Activated CD8-positive, alpha-beta memory T cell treated with anti-CD3 and anti-CD28 coated beads for 36 hours (primary cell): Measurements from ENCODE around the gene TMEM151A. TPM values are rescaled to one million over a fixed set of nuclear protein-coding genes. Genes with fewer than 3 reads are reported as not detected.
"Not testable (repeated sequence)": the region's sequence is repeated elsewhere in the genome, so short reads cannot be mapped to it uniquely, and the experiment has no call there.

Source experiments
- CTCF ChIA-PET: fragments of 350-600 bp; sonication (Branson Sonifier 250); formaldehyde crosslinking; loops from one replicate; lab custom pipeline; 2021; ENCODE audit warnings: antibody characterized with exemption; lab: Charles Lee
- POLR2A ChIA-PET: fragments of 350-600 bp; sonication (Branson Sonifier 250); formaldehyde crosslinking; loops from one replicate; lab custom pipeline; 2021; ENCODE audit warnings: antibody characterized with exemption; lab: Charles Lee
- total RNA-seq, 2 experiments: library from RNA; stranded (reverse); gene quantifications; one replicate each; pipeline ENCODE4 v1.2.3, GENCODE V29; 2021

Gene TMEM151A
- total RNA-seq, 2 experiments from 2014 or later, result not detected

DNA sequence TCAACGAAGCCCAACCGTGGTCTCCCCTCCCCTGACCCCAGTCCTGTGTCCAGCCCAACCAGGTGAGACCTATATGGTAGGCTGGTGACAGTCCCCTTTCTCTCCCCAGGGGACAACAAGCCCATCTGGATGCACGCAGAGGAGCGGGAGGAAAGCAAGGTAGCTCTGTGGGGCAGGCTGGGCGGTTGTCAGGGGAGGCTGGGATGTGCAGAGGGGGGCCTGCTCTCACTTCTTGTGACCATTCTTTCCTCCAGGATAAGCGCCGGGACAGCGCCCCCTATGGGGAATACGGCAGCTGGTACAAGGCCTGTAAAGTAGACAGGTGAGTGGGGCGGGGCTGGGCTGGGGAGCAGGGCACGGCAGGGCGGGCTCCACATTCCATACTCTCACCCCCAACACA is 26.8 kb upstream of the TMEM151A start:
- POLR2A ChIA-PET, result no interaction called here
- CTCF ChIA-PET, result interaction anchor here (2.6 kb wide), 1 partner anchor 43 kb away, joined by 9 read pairs; no protein-coding TSS in a partner anchor

DNA sequence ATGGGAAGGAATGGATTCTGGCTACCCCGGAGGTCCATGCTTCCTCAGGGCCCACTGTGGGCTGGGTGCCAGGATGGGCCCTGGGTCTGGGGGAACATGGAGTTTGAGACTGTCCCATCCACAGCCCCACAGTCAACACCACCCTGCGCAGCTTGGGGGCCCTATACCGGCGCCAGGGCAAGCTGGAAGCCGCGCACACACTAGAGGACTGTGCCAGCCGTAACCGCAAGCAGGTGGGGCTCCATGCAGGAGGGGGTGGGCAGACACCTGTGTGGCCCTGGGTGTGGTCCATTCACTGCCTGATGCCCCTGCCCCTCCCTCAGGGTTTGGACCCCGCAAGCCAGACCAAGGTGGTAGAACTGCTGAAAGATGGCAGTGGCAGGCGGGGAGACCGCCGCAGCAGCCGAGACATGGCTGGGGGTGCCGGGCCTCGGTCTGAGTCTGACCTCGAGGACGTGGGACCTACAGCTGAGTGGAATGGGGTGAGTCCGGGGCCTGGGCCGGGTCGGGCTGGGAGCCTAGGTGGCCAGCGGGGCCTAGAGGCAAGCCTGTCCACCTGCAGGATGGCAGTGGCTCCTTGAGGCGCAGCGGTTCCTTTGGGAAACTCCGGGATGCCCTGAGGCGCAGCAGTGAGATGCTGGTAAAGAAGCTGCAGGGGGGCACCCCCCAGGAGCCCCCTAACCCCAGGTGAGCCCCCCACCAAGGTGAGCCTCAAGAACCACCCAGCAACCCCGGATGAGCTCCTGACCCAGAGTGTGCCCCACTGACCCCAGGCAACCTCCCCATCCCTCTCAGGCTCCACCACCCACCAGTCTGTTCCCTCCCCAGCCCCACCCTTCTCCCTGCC is 25.9 kb upstream of the TMEM151A start:
- ChIA-PET POLR2A (no interaction called here), CTCF (interaction anchor here (0.6 to 2.6 kb wide), 2 partner anchors 44 to 221 kb away, joined by 3 to 9 read pairs; no protein-coding TSS in a partner anchor)

DNA sequence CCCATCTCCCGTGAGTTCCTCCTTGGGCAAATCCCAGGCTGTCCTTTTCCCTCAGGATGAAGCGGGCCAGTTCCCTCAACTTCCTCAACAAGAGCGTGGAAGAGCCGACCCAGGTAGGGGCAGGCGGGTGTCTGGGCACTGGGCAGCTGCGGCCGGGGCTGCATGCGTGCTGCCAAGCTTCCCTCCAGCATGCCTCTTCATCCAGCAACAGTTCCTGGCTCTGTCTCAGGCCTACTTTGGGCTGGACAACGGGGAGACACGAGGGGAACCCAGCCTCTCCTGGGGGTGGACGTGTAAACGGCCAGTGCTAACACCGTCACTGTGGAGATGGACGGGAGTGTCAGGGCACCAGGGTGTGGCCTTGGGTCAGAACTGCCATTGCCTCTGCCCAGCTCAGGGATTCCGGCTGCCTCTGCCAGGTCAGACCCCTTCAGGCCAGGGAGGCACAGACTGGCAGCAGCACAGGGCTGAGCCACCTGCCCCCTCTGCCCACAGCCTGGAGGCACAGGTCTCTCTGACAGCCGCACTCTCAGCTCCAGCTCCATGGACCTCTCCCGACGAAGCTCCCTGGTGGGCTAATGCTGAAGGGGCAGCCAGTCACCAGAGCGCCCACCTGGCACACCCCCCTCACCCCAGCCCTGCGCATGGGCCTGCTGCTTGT is 25.2 kb upstream of the TMEM151A start:
- ChIA-PET CTCF (interaction anchor here (0.6 to 2.6 kb wide), 5 partner anchors 16 to 222 kb away, joined by 3 to 9 read pairs (median 3); partner anchors contain the start of gene MRPL11), POLR2A (no interaction called here)

DNA sequence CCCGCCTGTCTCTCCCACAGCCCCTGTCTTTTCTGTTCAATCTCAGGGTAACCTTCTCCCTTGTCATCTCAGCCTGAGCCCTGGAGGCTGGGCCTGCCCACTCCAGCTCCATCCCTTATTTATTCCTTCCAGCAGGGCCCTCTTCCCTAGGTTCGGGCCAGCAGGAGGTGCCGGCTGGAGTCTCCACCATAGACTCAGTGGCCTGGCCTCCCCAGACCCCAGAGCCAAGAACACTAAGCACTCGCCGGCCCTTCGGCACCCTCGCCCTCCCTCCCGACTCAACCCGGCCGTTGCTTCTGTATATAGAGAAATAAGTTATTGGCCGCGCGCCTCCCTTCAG is 24.7 kb upstream of the TMEM151A start:
- ChIA-PET POLR2A (interaction anchor here (1.2 to 1.3 kb wide), 2 partner anchors 22 to 46 kb away, joined by 5 to 8 read pairs; partner anchors contain the start of gene YIF1A), CTCF (interaction anchor here (1.4 to 1.5 kb wide), 3 partner anchors 15 to 172 kb away, joined by 3 to 4 read pairs (median 3); partner anchors contain the start of gene MRPL11)

DNA sequence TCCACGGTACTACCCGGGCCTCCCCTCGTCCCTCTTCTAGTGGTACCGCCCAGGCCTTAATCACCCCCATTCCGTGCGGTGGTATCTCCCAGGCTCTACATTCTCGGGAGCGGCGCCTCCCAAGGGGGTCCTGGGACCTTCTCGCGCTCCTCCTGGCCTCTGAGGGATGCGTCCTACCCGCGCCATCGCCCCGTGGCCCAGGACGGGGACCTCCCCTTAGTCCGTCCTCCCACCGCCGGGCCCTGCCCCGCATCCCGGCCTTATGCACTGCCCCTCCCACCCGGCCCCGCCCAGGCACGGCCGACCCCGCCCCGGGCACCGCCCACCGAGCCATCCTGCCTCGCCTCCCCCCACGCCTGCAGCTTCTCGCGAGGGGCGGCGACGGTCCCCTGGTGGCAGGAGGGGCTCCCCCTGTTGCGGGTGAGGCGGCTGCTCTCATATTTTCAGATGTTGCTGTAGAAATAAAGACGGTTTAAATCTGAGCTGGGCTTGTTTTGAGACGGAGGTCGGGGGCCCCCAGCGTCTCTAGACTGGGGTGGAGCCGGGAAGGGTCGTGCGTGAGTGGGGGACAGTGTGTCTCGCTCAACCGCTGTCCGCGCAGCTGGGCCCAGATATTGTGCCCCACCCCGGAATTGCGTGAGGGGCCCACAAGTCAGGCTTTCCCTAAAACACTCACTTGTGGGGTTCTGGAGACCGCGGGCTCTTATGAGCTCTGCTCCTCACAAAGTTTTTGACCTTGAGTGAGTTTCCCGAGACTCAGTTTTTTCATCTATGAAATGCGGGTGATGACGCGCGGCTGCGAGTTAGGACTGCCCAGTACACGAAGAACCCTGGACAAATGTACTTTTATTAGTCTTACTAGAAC is 24.1 kb upstream of the TMEM151A start:
- POLR2A ChIA-PET, result interaction anchor here (1.2 to 1.3 kb wide), 2 partner anchors 21 to 45 kb away, joined by 5 to 8 read pairs; partner anchors contain the start of gene YIF1A
- CTCF ChIA-PET, result interaction anchor here (0.8 to 1.5 kb wide), 7 partner anchors 13 to 171 kb away, joined by 3 to 4 read pairs (median 3); partner anchors contain the start of genes MRPL11 and YIF1A

DNA sequence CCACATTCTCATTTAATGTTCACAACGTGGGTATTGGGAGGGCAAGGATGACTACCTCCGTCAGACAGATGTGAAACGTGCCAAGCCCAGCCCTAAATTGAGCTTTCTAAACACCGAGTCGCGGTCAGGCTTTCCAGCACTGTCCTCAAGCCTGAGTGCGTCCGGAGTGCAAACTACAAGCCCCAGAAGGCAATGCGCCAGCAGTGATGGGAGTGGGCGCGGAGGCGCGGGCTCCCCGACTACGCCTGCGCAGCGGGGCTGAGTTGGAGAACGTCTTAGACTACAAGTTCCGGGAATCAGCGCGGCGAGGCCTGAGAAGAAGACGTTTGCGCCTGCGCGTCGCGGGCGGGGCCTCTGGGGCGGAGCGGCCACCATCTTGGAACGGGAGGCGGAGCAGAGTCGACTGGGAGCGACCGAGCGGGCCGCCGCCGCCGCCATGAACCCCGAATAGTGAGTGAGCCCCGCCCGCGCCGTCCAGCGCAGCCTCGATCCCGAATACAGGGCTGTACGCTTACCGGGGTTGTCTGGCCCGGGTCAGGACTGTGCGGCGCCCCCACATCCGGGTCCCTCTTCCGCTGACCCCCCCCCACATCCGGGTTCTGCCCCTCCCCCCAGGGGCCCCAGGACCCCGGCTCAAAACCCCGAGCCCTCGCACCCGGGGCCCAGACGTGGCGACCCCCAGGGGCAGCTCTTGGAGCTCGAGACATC is 23.3 kb upstream of the TMEM151A start, which contains the start of gene RAB1B:
Gene RAB1B, plus strand, starts transcription at position 396 of the 708 bp plus-strand sequence. Its CDS starts 41 bp downstream, at position 437.
- CTCF ChIA-PET, result interaction anchor here (0.8 to 1.5 kb wide), 6 partner anchors 12 to 170 kb away, joined by 3 to 4 read pairs (median 3); partner anchors contain the start of genes MRPL11 and YIF1A
- POLR2A ChIA-PET, result interaction anchor here (0.6 to 1.3 kb wide), 3 partner anchors 21 to 133 kb away, joined by 5 to 8 read pairs (median 8); partner anchors contain the start of gene YIF1A

DNA sequence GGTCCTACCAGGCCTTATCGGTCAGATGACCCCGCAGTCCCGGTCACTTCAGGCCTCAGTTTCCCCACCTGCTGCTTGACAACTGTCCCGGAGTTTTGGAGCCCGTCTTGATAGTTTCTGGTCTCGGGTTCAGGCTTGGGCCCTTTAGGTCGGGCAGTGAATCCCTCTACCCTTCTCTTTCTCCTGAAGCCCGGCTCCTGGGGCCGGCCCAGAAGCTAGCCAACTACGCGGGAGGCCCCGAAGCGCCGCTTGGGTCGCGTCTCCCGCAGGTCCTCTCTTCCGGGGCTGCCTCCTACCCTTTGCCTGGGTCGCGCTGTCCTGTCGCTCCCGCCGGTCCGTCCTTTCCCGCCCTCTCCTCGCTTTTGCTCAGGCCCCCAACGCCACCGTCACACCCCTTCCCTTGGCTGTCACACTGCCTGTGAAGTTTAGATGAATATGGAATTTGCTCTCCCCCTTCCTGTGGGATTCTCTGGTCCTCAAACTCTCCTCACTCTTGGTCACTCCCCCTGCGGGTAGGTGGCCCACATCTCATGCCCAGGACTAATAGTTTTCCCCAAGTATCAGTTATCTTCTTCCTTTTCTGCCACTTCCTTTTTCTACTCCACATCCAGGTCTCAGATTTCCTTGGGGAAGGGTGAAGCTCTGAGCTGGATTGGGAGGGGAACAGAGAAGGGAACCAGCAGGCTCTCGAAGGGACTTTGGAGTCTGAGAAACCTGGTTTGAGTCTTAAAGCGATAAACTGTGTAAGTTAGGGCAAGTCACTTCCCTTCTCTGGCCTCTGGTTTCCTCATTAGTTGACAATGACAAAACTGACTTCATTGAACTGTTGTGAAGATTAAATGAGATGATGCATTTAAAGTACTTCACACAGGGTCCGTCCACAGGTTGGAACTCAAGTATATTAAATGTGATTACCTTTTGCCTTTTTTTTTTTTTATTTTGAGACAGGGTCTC is 22.5 kb upstream of the TMEM151A start:
- POLR2A ChIA-PET, result interaction anchor here (0.6 kb wide), 1 partner anchor 133 kb away, joined by 8 read pairs; no protein-coding TSS in a partner anchor
- CTCF ChIA-PET, result interaction anchor here (0.8 to 1.5 kb wide), 3 partner anchors 13 to 47 kb away, joined by 3 to 4 read pairs (median 3); partner anchors contain the start of gene YIF1A

DNA sequence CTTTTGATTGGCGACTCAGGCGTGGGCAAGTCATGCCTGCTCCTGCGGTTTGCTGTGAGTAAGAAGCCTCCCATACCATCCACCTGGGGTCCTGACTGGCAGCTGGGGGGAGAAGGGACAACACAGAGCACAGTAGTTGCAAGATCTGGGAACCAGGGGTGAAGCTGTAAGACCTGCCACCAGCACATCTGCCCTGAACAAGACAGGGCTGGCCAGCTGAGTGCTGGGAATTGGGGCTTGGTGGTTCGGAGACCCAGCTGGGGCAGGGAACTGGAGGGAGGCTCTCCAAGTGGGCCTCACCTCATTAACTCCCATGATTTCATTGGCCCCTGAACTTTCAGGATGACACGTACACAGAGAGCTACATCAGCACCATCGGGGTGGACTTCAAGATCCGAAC is 19.9 kb upstream of the TMEM151A start:
- ChIA-PET POLR2A (interaction anchor here (0.6 to 1.1 kb wide), 2 partner anchors 9 to 13 kb away, joined by 3 to 4 read pairs; no protein-coding TSS in a partner anchor), CTCF (interaction anchor here (0.7 to 3.8 kb wide), 3 partner anchors 10 to 222 kb away, joined by 3 to 24 read pairs (median 6); partner anchors contain the start of gene YIF1A)

DNA sequence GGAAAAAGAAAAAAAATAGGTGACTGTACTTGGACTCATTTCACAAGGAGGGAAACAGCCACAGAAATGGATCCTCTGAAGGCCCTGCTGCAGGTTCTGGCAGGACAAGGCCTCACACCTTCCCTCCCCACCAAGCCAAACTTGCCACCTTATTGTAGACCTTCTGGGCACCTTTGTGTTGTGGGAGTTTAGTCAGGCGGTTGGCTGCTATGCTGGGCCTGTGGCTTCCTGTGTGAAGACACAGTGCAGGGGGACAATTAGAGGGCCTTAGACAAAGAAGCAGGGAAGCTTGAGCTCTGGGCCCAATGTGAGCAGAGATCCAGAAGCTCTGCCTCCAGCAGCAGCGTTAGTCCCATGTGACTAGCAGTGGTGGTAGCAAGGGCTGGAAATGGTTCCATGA is 19.1 kb upstream of the TMEM151A start:
- CTCF ChIA-PET, result interaction anchor here (0.8 to 3.8 kb wide), 2 partner anchors 9 to 49 kb away, joined by 3 to 24 read pairs; no protein-coding TSS in a partner anchor
- POLR2A ChIA-PET, result interaction anchor here (0.6 to 1.1 kb wide), 2 partner anchors 8 to 188 kb away, joined by 3 read pairs; no protein-coding TSS in a partner anchor

DNA sequence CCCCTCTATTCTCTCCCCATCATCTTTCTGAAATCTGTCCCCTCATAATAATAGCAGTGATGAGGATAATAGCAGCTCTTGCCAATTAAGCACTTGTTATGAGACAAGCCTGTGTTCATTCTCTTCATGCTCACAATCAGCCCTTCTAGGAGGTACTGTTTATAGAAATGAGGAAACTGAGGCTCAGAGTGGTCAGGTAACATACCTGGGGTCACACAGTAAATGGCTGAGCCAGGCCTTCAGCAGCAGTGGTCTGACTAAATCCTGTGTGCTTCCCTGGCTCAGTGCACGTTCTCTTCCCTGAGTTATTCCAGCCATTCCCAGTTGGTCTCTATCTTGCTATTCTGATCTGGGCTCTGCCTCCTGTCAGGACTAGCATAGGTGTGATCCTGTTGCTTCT is 17.5 kb upstream of the TMEM151A start:
- POLR2A ChIA-PET, result no interaction called here

DNA sequence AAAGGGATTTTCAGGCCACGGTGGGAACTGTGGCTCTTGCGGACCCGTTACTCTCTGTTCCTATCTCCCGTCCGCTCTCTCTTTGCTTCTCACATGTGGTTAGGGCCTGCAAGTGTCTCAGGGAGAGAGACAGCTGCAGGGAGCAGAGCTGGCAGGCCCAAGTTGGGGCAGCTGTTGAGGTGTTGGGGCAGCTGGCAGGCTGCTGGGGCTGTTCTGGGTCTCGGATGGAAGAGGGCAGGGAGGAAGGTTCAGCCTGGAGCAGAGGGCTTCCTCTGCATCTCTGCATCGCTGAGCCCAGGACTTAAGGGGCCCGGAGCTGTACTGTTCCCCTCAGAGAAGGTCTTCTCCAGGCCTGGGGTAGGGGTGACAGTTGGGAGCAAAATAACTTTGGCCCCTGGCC is 16.3 kb upstream of the TMEM151A start:
- ChIA-PET CTCF (interaction anchor here (0.8 kb wide), 1 partner anchor 11 kb away, joined by 3 read pairs; no protein-coding TSS in a partner anchor), POLR2A (no interaction called here)

More for the DNA sequence above, 17.5 kb upstream of the TMEM151A start:
- CTCF ChIA-PET, result no interaction called here

DNA sequence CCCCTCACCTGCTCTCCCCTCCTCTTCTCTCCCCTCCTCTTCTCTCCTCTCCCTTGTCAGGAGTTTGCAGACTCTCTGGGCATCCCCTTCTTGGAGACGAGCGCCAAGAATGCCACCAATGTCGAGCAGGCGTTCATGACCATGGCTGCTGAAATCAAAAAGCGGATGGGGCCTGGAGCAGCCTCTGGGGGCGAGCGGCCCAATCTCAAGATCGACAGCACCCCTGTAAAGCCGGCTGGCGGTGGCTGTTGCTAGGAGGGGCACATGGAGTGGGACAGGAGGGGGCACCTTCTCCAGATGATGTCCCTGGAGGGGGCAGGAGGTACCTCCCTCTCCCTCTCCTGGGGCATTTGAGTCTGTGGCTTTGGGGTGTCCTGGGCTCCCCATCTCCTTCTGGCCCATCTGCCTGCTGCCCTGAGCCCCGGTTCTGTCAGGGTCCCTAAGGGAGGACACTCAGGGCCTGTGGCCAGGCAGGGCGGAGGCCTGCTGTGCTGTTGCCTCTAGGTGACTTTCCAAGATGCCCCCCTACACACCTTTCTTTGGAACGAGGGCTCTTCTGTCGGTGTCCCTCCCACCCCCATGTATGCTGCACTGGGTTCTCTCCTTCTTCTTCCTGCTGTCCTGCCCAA is 15.6 kb upstream of the TMEM151A start:
- ChIA-PET CTCF (interaction anchor here (0.8 kb wide), 1 partner anchor 11 kb away, joined by 3 read pairs; no protein-coding TSS in a partner anchor), POLR2A (no interaction called here)

DNA sequence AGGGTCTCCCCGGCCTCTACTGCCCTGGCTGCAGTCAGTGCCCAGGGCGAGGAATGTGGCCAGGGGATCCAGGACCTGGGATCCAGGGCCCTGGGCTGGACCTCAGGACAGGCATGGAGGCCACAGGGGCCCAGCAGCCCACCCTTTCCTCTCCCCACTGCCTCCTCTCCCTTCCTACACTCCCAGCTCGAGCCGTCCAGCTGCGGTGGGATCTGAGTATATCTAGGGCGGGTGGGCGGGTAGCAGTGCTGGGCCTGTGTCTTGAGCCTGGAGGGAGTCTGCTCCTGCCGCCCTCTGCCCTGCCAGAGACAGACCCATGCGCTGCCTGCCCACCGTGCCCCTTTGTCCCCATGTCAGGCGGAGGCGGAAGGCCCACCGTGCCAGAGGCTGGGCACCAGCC is 15.1 kb upstream of the TMEM151A start:
- POLR2A ChIA-PET, CTCF ChIA-PET: not testable (repeated sequence)

DNA sequence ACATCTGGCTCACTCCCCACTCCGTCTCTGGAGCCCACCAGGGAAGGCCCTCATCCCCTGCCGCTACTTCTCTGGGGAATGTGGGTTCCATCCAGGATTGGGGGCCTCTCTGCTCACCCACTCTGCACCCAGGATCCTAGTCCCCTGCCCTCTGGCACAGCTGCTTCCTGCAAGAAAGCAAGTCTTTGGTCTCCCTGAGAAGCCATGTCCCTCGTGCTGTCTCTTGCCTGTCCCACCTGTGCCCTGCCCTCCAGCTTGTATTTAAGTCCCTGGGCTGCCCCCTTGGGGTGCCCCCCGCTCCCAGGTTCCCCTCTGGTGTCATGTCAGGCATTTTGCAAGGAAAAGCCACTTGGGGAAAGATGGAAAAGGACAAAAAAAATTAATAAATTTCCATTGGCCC is 14.6 kb upstream of the TMEM151A start:
- CTCF ChIA-PET, POLR2A ChIA-PET: not testable (repeated sequence)

DNA sequence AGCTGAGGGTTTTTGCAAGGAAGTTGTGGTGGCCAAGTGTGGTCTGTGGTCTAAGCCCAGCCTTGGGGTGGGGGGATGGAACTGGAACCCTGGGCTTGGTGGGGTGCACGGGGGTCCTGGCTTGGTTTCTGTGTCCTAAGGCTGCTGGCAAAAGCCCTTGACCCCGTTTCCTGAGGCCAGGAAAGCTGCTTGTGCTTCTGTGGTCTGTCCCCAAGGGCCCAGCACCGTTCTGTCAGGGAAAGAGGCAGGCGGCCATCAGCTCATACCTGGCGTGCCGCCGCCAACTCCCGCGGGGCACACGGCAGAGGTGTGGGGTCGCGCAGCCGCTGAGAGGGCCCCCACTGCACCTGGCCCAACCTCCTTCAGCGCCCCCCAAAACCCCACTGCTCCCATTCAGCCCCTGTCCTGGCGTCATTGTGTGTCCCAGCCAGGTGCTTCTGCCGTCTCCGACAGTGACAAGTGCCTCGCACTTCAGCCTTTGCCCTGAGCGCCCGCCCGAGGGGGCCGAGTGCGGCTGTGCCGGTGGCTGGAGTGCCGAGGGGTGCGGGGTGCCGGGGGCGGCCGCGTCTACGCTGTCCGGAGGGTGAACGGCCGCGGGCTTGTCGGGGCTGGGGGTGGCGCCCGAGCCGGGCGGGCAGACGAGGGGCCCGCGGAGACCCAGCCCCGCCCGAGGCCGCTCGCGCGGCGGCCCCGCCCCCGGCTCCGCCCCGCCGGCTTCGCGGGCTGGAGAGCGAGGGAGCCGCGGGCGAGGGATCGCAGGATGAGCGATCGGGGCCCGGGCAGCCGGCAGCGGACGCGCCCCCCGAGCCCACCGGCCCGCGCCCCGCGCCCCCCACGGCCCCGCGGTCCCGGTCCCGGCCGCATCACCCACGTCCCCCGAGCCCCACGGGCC is 14.0 kb upstream of the TMEM151A start, which contains the start of gene CNIH2:
Gene CNIH2, plus strand, starts transcription at position 705 of the 892 bp plus-strand sequence. CDS start 282 bp downstream, outside the sequence.
- POLR2A ChIA-PET, result no interaction called here
- CTCF ChIA-PET, result interaction anchor here (1.1 kb wide), 1 partner anchor 55 kb away, joined by 3 read pairs; no protein-coding TSS in a partner anchor
